ENCODE results near the gene UBE2L5. TPM values are rescaled to one million over a fixed set of nuclear protein-coding genes. Genes with fewer than 3 reads are reported as not detected.

UBE2L5 gene
- total RNA-seq, 4 donors from 2014 or later = 0.66 to 0.75 TPM; not detected in 2

DNA sequence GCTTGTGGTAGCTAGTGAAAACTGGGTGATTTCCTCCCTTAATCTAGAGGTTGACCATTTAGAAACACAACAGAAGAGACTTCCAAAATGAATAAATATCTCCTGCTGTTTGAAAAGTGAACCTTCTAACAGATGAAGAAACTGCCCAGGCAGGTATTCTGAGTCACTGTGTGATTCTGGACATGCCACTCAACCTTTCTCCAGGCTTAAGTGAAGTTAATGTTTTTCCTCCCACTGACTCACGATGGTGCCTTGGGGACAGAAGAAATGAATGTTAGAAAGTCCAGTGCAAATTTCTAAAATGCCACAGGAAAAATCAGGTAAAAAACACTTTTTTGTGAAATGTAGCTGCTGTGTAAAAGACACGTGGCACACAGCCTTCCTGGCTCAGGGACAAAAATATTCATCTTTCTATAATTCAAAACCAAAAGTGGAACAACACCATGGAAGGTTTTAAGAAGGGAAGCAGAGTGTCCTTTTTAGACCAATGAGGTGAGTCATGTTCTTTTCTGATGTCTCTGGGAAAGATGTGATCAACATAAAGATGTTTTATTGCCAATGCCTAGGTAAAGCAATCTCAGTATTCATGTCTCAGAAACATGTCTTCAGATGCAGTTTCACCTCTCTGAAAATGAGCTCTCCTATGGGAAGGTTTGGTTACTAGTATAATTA lies 9.1 kb downstream of the UBE2L5 start:
- TF ChIP-seq, protein P1, sequence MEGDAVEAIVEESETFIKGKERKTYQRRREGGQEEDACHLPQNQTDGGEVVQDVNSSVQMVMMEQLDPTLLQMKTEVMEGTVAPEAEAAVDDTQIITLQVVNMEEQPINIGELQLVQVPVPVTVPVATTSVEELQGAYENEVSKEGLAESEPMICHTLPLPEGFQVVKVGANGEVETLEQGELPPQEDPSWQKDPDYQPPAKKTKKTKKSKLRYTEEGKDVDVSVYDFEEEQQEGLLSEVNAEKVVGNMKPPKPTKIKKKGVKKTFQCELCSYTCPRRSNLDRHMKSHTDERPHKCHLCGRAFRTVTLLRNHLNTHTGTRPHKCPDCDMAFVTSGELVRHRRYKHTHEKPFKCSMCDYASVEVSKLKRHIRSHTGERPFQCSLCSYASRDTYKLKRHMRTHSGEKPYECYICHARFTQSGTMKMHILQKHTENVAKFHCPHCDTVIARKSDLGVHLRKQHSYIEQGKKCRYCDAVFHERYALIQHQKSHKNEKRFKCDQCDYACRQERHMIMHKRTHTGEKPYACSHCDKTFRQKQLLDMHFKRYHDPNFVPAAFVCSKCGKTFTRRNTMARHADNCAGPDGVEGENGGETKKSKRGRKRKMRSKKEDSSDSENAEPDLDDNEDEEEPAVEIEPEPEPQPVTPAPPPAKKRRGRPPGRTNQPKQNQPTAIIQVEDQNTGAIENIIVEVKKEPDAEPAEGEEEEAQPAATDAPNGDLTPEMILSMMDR (IDR thresholded peaks at IDR 0.05; ENCODE audit: low read depth) = no peak

DNA sequence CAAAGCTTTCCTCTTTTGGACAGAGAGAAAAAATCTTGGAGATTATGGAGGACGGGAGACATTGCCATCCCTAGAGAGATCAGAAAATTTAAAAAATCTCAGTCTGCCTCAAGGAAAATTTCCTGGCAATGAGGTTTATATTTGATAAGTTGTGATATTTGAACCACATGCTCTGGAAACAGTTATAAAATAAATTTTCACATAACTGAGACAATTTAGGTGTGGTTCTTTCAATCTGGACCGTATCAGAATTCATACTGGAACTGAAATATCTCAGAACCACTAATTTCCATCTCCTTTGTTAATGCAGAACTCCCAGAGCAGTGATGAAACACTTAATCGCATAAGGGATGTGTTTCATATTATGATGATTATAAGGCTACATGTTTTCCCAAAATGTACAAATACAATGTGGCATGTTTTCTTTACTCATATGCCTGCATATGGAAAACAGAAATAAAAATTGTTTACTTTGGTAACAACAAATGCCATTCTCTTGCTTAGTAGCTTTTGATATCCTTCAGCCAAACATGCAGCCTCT lies 13.7 kb downstream of the UBE2L5 start:
- TF ChIP-seq, protein P1 (IDR thresholded peaks at IDR 0.05; ENCODE audit: low read depth) = no peak

DNA sequence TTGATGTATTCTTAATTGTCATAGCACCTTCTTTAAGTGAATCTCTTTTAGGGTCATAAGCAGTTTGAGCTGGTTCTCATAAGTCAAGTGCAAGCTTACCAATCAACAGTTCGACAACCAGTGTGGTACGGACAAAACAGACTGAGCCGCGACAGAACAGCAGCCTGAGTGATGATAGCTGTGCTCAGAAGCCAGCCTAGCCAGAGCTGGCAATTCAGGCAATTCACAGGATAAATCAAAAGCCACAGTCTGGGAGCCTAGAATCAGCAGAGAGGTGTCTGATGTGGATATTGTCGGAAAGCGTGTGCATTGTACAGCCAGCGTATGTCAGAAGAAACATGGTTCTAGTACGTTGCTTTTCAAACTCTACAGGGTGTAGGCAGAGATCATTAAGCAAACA lies 14.9 kb downstream of the UBE2L5 start:
- TF ChIP-seq, protein P1 (IDR thresholded peaks at IDR 0.05; ENCODE audit: low read depth) = no peak

DNA sequence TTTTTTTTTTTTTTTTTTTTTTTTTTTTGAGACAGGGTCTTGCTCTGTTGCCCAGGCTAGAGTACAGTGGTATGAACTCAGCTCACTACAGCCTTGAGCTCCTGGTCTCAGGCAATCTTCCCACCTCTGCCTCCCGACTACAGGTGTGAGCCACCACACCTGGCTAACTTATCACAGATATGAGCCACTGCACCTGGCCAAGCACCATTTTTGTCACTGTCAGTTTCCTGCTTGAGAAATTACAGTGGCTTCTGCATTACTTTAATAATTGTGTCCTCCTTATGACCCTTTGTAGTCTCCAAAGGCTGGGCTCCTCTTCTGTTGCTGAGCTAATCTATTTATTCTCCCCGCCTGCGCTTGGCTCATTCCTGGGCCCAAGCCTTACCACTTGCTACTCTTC lies 16.0 kb downstream of the UBE2L5 start:
- TF ChIP-seq, protein P1 (IDR thresholded peaks at IDR 0.05; ENCODE audit: low read depth) = no peak

DNA sequence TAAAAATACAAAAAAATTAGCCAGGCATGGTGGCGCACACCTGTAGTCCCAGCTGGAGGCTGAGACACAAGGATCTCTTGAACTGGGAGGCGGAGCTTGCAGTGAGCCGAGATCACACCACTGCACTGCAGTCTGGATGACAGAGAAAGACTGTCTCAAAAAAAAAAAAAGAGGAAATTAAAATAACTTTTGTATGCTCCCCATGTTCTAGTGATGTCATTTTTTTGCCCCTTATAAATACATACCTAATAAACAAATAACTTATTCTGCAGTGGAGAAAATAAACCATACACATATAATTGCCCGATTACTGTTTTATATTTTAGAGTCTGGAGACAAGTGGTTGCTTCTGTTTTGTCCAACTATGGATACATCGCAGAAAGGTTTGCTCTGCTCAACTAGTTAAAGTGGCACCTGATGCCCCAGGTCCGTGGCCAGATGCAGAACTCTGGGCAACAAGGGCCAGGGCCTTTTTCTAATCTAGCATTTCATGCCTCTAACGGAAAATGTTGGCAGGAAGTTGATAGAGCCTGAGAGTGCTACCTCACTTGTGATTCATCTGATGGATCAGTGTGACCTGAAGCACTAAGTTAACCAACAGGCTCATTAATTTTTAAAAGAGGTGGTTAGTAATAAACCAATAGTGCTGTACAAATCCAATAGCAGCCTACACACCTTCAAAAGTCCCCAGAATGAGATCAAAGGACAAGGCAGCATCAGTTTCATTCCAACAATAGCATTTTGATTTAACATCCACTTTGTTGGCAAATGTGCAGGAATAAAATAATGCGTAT lies 18.8 kb downstream of the UBE2L5 start:
- TF ChIP-seq, protein P1 (IDR thresholded peaks at IDR 0.05; ENCODE audit: low read depth) = no peak

DNA sequence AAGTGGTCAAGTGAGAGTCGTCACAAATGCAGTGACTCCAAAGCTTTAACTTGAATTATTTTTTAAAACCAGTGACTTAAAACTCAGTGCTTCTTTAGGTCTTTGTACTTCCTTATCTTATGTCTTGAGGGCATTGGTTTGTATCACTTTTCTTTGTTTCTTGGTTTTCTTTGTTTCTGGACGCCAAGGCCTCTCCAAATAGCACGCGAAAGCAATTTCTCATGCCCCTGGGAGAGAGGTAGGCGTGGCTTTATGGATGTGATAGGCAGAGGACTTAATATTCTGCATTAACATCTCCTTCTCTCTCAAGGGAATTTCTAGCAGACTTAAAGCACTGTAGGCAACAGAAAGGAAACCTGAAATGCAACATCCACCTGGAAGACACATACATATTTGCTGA lies 20.6 kb downstream of the UBE2L5 start:
- TF ChIP-seq, protein P1 (IDR thresholded peaks at IDR 0.05; ENCODE audit: low read depth) = no peak

DNA sequence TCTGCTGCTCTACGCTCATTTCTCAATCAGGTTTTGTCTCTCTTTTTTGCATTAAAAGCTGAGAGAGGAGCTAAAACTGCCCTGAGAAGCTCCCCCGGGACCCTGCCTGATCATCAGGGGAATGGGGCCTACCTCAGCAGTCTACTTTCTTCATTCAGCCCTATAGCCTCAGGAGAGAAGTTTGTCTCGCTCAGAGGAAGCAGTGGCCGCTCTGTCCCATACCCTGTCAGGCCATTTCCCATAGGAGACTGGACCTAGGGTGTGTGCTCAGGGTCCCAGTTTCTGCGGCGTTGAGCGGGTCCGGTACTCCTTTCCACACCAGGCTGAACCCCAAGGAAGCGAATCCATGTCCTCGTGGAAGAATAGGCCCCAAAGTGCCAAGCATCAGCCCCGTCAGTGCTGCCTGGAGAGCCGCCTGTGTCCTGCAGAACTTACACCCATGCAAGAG lies 21.7 kb downstream of the UBE2L5 start:
- TF ChIP-seq, protein P1 (IDR thresholded peaks at IDR 0.05; ENCODE audit: low read depth) = no peak

All from subcutaneous adipose tissue (tissue), 4 donors.